HG03469 (cell line): ENCODE data around the gene LAX1.

Experiments
- ATAC-seq: cut with Tn5 transposase; IDR thresholded peaks from one replicate; pipeline ENCODE4 v1.9.1; 2021; ENCODE audit warnings: mild to moderate bottlenecking, moderate library complexity, moderate number of reproducible peaks; ENCODE audit not compliant: unreplicated experiment

Gene LAX1

GRCh38 chr1:203799971-203800370, 35.0 kb downstream of the LAX1 start:
- no peak for ATAC-seq

- ATAC-seq = no peak
These were observed 40.7 kb downstream of the LAX1 start for GRCh38 chr1:203805689-203806088.

GRCh38 chr1:203807196-203807595, 42.2 kb downstream of the LAX1 start:
- no peak for ATAC-seq

GRCh38 chr1:203813581-203814341, 48.8 kb downstream of the LAX1 start:
- ATAC-seq = no peak

GRCh38 chr1:203818399-203818798, 53.4 kb downstream of the LAX1 start:
- no peak for ATAC-seq

DNA sequence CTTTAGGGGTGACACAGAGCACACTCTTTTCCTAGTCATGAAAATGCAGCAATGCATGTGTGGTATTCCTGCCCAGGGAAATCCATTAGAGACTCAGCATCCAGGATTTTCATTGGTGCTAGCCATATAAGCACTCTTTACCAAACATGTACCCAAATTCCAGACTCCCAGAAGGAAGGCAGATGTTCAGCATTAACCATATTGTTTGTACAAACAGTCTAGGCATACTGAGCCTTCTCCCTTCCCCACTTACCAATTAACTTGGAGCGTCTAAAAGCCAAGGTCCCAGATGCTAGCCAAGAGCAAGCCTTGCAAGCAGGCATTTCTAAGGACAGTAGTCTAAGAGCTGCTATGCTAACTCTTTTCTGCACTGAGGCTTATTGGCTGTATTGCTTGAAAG, 58.3 kb downstream of the LAX1 start:
- no peak for ATAC-seq
